ENCODE results near the gene CER1. TPM values are rescaled to one million over a fixed set of nuclear protein-coding genes. Genes with fewer than 3 reads are reported as not detected.

The CER1 gene
- total and polyA plus RNA-seq, 9 of the 15 experiments (the other 6 are each of a cell fraction or from before 2014, with no cell fraction given): not detected

GRCh38 chr9:14770592-14770991 is 48.1 kb upstream of the CER1 start:
- DNase-seq (ENCODE audit: extremely low read depth in 1 of 4, low spot score in 3 of 4) (no peak), ATAC-seq (no peak), FAIRE-seq (no peak)
- H2AFZ ChIP-seq (ENCODE audit: low read depth, low read length): no peak overlapping the region
- WGBS (ENCODE audit: insufficient coverage, low coverage, missing lambda C conversion rate): 0% methylated on average over 7 of the region's 7 CpGs
- no peak overlapping the region for H3K4me2 ChIP-seq (ENCODE audit: insufficient read depth, low read length)
- no peak overlapping the region for H3K9ac ChIP-seq (ENCODE audit: insufficient read depth in 1 of 2, low read depth in 2 of 2, low read length in 2 of 2)
- ChIA-PET CTCF (ENCODE audit: low intra/inter-chr PET ratio) (no interaction called here), POLR2A (no interaction called here)
- TF ChIP-seq MTA3 (IDR thresholded peaks at IDR 0.05; ENCODE audit: borderline replicate concordance) (no peak), TEAD2 (tag; IDR thresholded peaks at IDR 0.05) (no peak), FOXK1 (CRISPR knock-in tag; IDR thresholded peaks at IDR 0.05; ENCODE audit: borderline replicate concordance) (no peak), ZBTB8A (IDR thresholded peaks at IDR 0.05; ENCODE audit: partially characterized antibody) (no peak), TBP (optimal IDR thresholded peaks at IDR 0.05; ENCODE audit: low read depth, low read length) (no peak), E2F8 (IDR thresholded peaks at IDR 0.05; ENCODE audit: low read depth, partially characterized antibody) (no peak), MXI1 (IDR thresholded peaks at IDR 0.05; ENCODE audit: low read depth, low read length) (no peak)
- H3K27me3 ChIP-seq (ENCODE audit: control insufficient read depth in 2 of 2, insufficient read depth in 2 of 2, low read length in 2 of 2): no peaks in the 10 kb centered on the region; a peak in 1 of 5 replicates
- no peaks in the 10 kb centered on the region for H4K20me1 ChIP-seq (replicated peaks; ENCODE audit: control insufficient read depth, insufficient read depth, low read length)
- H3K9me1 ChIP-seq (ENCODE audit: control insufficient read depth, insufficient read depth, low read length): no peaks in the 10 kb centered on the region
- no peaks in the 10 kb centered on the region for H3K79me2 ChIP-seq (ENCODE audit: control insufficient read depth, insufficient read depth, low read length)
- in situ Hi-C loops (cut with MboI): no loop called here
- BruUV-seq (replicated peaks): no TSS peak
- H3K9me3 ChIP-seq (replicated peaks; ENCODE audit: control insufficient read depth, insufficient read depth, low read depth, low read length): no peaks in the 10 kb centered on the region
- H3K27ac ChIP-seq (ENCODE audit: extremely low read depth, low read depth, low read length): no peak overlapping the region
- no peak overlapping the region for H3K4me3 ChIP-seq
- H3K36me3 ChIP-seq (ENCODE audit: control insufficient read depth, insufficient read depth, low read length): no peaks in the 10 kb centered on the region
- intact Hi-C loops (cut with micrococcal nuclease): no loop called here
- H3K4me1 ChIP-seq (replicated peaks in 1 of 2; ENCODE audit: control insufficient read depth in 2 of 2, insufficient read depth in 2 of 2, low read length in 2 of 2): no peaks in the 10 kb centered on the region

Measured in K562 (cell line).